Kidney capillary endothelial cell (primary cell): ENCODE results near the gene PRKCH.

ENCODE experiments used
- DNase-seq: peaks from one replicate; pipeline ENCODE4 v3.0.0-alpha.2; 2018; ENCODE audit warnings: low spot score

Gene PRKCH

GRCh38 chr14:61491876-61492434 lies 170.6 kb downstream of the PRKCH start:
- no peak for DNase-seq

- no peak for DNase-seq
Observed at GRCh38 chr14:61492474-61492873, 171.1 kb downstream of the PRKCH start.

- DNase-seq: no peak
Observed at GRCh38 chr14:61493239-61493638, 171.9 kb downstream of the PRKCH start.

- no peak for DNase-seq
Observed at GRCh38 chr14:61494018-61494417, 172.6 kb downstream of the PRKCH start.

GRCh38 chr14:61495809-61496208 lies 174.4 kb downstream of the PRKCH start:
- no peak for DNase-seq

- no peak for DNase-seq
Observed at GRCh38 chr14:61498303-61498702, 176.9 kb downstream of the PRKCH start.

- DNase-seq: no peak
Observed at GRCh38 chr14:61498811-61499210, 177.4 kb downstream of the PRKCH start.

DNA sequence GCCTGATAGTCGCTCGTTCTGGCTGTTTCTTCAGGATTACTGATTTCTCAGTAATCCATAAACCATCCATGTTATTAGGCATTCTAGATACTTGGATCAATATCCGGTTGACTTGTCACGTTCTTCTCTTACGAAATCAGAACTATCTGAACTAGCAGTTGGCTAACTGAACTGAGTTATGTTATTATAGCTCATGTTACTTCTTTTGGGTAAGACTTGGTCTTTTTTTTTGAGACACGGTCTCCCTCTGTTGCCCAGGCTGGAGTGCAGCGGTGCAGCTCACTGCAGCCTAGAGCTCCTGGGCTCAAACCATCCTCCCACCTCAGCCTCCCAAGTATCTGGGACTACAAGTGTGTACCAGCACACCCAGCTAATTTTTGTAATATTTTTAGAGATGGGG lies 178.6 kb downstream of the PRKCH start:
- DNase-seq: no peak

- DNase-seq: no peak
Observed at GRCh38 chr14:61501714-61502458, 180.5 kb downstream of the PRKCH start.

GRCh38 chr14:61502459-61503093 lies 181.2 kb downstream of the PRKCH start:
- no peak for DNase-seq

DNA sequence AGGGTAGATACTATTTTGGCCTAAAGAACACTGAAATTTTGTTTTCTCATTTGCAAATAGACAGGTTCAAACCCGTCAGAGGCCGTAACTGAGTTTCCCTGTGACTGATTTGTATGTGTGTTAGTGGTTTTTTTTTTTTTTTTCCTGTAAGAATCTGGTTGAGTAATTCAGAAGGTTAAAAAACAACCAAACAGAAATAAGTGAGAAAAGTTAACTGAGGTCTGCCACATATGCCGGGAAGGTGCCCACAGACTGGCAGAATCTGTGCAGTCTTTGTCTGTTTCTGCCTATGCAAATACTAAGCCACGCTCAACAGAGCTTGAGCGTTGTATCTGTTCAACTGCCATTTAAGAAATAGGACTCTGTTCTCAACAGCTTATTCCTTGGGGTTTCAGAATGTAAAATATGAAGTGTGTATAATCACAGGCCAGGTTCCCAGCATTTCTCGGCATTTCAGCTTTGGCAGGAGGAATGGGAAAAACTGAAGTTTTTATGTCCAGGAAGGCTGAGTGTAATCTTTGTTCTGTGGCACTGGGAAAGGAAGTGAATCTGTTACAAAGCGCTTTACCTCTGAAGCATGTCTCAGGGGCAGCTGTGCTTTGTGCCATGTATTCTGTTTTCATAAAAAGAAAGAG lies 181.9 kb downstream of the PRKCH start:
- DNase-seq: no peak

DNA sequence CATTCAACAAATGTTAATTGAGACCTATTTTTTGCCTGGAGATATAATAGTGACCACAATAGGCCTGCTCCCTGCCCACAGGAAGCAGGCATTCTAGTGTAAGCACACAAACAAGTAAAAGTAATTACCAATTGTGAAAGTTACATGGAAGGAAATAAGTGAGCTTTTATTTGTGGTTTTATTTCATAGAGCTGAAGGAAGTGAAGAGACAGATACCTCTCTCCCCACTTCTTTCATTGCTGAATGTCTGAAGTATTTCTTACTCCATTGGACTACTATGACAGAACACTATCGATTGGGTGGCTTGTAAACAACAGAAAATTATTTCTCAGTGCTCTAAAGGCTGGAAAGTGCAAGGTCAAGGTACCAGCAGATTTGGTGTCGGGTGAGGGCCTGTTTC lies 183.5 kb downstream of the PRKCH start:
- no peak for DNase-seq

- no peak for DNase-seq
Observed at GRCh38 chr14:61505815-61506809, 184.7 kb downstream of the PRKCH start.

- no peak for DNase-seq
Observed at GRCh38 chr14:61508526-61508925, 187.1 kb downstream of the PRKCH start.

DNA sequence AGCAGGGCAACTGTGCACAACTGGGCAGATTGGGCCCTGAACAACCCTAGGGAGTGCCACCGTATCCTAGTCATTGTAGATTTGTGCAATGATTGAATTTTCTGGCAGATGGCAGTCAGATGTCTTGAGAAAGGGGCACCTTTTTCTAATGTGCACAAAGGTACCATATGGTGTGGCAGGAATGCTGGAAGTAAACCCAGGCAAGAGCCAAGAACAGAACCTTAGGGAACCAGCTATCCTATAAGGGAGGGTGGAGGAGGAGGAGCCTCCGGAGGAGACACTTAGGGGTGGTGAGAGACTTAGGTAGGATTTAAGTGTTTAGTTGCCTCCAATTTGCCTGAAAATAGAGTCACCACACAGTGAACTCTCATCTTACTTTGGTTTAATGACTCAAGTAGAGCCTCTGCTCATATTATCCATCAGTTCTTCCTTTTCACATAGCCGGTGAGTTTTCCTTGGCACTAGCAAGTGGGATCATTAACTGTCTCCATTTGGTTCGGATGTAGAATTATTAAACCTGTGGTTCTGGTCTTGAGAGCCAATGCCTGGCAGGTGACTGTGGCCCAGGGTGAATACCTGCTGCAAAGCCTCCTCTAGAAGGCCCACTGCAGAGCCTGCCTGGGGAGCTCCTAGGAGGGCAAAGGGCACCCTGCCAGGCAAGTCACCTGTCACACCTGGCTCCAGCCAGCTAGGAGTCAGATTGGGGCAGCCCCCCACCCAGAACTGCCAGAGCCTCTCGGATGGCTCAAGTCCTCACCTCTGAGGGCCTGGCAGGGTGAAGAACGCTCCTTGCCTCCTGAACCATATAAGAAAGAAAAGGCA lies 189.6 kb downstream of the PRKCH start:
- no peak for DNase-seq

DNA sequence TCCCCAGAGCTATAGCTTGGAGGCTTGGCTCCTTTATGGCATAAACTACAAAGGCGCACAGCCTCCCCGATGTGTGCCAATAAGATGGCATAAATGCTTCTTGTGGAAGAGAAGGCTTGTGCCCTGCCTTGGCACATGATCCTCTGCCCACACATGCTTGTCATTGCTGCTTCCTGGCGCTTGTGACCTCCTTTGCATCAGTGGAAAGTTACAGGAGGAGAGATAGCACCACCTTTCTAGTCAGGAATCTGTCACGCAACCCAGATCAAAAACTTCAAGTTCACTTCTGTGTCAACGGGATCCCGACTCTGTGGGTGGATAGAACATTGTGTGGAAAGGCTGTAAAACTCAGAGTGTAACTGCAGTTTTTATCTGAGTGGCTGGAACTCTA lies 190.2 kb downstream of the PRKCH start:
- no peak for DNase-seq

GRCh38 chr14:61512026-61512834 lies 190.9 kb downstream of the PRKCH start:
- DNase-seq: no peak

- no peak for DNase-seq
Observed at GRCh38 chr14:61513986-61514830, 192.8 kb downstream of the PRKCH start.

DNA sequence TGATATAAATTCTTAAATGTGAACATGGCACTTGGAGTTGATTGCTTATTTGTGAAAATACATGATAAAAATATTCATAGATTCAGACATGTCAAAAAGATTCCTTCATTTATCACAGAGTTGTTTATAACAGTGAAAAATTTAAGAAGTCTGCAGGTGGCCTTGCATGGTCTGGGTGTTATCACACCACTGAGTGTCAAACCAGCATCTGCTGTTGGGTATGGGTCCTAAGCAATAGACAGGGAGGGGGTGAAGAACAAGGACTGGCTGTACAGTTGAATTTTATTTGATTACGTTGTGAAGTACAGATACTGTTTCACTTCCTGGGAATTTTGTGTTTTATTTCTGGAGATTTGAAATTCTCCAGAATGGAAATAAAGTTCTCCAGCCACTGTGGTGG lies 193.5 kb downstream of the PRKCH start:
- no peak for DNase-seq
